Activated CD4-positive, CD25-positive, alpha-beta regulatory T cell treated with anti-CD3 and anti-CD28 coated beads, Interleukin-2, amount 50 U/mL, for 16 hours (primary cell): ENCODE results near the gene ANKRD6.

Experiments used
- DNase-seq: peaks from one replicate; pipeline ENCODE4 v3.0.0-alpha.2; 2020; ENCODE audit warnings: low read depth, low spot score

ANKRD6 gene

GRCh38 chr6:89509777-89510281 lies 76.9 kb downstream of the ANKRD6 start:
- no peak for DNase-seq

GRCh38 chr6:89510393-89510792 lies 77.4 kb downstream of the ANKRD6 start:
- no peak for DNase-seq

GRCh38 chr6:89518352-89519055 lies 85.6 kb downstream of the ANKRD6 start:
- no peak for DNase-seq

- DNase-seq: no peak
Observed at GRCh38 chr6:89520736-89521135, 87.8 kb downstream of the ANKRD6 start.

- no peak for DNase-seq
Observed at GRCh38 chr6:89522778-89523177, 89.8 kb downstream of the ANKRD6 start.

DNA sequence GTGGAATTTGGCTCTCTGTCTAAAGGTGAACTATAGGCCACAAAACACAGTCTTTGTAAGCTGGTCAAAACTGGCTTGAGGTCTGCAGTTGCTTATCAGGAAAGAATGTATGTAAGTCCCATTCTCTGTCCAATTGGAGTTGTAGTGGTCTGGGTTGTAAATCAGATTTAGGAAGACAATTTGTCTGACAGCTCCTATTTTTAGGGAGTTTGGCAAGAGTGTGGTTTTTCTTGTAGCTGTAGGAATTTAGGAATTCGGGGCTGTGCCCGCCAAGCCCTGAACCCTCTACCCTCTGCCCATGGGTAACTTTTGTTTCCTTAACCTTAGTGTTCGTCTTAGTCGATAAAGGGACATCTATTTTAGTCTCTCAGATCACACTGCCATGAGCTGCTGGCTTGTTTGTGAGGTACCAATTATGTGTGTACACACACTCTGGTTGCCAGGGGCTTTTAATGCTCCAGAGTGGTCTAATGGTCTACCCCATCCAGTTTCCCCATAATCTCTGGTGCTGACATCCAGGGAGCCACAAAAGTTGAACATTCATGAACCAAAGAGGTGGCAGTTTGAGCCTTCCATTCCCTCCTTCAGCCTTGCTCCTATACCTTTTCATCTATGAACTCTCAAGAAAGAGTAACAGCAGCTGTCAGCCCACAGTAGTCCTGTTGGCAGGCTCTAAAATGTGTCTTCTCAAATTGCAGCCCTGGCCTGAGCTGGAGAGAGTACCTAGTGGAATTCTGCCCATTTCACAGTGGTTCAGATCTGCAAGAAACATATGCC lies 93.0 kb downstream of the ANKRD6 start:
- no peak for DNase-seq

DNA sequence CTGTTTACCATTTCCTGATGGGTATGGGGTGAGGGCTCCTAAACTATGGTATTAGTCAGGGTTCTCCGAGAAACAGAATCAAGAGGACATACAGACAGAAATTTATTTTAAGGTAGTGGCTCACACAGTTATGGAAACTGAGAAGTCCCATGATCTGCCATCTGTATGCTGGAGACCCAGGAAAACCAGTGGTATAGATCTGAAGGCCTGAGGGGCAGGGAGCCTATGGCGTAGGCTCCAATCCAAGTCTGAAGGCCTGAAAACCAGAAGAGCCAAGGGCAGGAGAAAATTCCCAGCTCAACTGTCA lies 93.6 kb downstream of the ANKRD6 start:
- DNase-seq: no peak

- DNase-seq: no peak
Observed at GRCh38 chr6:89527634-89528033, 94.7 kb downstream of the ANKRD6 start.

- no peak for DNase-seq
Observed at GRCh38 chr6:89528866-89529265, 95.9 kb downstream of the ANKRD6 start.

- DNase-seq: no peak
Observed at GRCh38 chr6:89530982-89531381, 98.0 kb downstream of the ANKRD6 start.

GRCh38 chr6:89536231-89536630 lies 103.3 kb downstream of the ANKRD6 start:
- no peak for DNase-seq

DNA sequence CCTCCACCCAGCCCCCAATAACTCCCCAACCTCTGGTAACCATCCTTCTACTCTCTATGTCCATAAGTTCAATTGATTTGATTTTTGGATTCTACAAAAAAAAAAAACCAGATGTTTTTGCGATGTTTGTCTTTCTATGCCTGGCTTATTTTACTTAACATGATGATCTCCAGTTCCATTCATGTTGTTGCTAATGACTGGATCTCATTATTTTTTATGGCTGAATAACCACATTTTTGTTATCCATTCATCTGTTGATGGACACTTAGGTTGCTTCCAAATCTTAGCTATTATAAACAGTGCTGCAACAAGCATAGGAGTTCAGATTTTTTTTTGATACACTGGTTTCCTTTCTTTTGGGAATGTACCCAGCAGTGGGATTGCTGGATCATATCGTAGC lies 106.8 kb downstream of the ANKRD6 start:
- no peak for DNase-seq

DNA sequence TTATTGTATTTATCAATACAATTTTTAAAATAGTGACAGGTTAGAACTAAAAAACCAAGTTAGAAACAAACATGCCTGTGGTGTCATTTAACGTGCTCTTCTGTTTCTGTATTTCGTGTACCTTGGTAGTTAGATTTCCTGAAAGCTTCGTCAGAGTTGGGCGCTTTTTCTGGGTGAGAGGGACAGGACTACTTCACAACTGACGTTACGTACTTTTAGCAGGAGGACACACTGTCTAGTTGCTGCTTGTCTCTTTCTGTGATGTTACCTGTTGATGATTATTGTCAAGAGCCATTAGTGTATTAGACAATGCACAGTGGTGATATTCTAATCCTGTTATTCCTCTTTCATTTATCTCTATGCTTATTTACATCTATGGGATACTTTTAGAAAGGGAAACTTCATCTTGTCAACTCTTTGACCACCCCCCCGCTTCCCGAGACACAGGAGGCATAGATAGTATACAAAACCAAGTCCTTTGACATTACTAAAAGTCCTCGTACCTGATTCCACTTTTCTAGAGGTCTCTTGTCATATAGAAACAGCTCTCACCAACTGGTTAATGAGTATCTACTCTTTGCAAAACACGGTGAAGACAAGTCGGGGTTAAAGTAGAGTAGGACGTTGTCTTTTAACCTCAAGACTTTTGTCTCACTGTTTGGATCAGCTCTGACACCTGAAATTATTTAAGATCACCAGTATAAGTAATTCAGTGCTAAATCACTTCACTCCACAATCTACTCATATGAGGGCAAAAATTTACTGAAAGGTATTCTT lies 109.3 kb downstream of the ANKRD6 start:
- DNase-seq: no peak

DNA sequence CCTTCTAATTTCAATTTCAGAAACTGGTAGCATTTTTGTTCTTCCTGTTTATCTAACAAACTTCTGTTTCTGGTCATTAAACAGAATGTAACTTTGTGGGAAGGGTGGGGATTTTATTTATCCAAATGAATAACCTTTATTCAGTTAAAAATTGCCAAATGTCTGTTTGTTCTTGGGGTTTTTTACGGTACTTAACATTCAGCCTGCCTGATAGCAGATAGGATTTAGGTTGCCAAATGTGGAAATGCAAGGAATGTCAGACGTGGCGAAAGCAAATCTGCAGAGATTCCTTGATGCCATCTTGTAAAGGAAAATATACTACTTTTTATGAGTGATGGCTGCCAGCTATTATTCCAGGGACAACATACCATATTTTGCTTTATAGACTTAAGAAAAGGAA lies 109.9 kb downstream of the ANKRD6 start:
- DNase-seq: no peak

DNA sequence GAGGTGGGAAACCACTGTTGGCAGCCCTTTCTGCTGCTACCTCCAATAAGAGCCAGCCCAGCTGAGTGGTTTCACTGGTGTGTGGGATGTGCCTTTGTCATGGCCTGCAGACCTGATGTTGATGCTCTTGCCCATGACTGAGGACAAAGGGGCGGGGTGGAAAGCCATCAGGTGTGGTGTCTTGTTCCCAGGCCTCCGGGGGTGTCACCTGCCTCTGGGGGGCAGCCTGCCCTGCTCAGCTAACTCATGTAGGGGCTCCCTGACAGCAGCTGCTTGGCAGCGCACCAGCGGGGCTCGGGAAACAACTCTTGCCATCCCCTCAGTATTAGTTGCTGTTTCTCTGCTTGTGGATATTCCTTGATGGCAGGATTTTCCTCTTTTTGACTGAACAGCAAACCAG lies 114.3 kb downstream of the ANKRD6 start:
- no peak for DNase-seq

DNA sequence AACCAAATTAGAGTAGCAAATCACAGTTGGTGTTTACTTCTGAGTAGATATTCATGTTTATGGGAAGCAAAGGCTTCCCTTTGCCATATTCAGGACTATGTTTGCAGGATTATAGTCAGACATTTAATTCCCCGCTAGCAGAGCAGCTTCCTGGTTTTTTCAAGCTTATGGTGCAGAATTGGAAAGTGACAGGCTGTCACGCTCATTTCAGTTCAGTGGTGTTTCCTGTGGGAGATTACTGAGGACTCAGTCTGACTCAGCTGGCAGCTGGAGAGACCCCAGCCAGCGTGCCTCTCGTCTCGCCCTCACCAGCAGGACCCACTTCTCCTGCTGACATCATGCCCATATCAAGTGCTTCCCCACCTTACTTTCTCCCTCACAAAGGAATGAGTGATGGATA lies 120.5 kb downstream of the ANKRD6 start:
- no peak for DNase-seq

- no peak for DNase-seq
Observed at GRCh38 chr6:89554106-89554505, 121.2 kb downstream of the ANKRD6 start.

DNA sequence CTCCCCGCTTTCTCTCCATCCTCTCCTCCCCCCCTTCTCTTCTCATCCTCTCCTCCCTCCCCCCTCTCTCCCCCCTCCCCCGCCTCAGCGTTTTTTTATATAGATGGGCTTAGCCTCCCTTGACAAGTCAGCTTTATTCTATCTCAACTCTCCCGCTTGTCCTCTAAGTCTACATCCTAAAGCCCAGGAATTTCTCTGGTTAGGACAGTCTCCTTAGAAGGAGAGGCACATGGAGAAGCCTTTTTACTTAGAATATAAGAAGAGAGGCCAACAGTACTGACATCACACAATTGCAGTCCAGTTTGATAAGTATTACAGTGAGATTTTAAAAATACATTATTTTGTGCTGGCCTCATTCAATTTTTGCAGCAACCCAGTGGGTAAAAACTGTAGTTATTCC lies 122.1 kb downstream of the ANKRD6 start:
- DNase-seq: no peak

- no peak for DNase-seq
Observed at GRCh38 chr6:89555806-89556205, 122.9 kb downstream of the ANKRD6 start.

- no peak for DNase-seq
Observed at GRCh38 chr6:89559487-89559886, 126.5 kb downstream of the ANKRD6 start.

GRCh38 chr6:89562093-89562973 lies 129.4 kb downstream of the ANKRD6 start:
- no peak for DNase-seq

DNA sequence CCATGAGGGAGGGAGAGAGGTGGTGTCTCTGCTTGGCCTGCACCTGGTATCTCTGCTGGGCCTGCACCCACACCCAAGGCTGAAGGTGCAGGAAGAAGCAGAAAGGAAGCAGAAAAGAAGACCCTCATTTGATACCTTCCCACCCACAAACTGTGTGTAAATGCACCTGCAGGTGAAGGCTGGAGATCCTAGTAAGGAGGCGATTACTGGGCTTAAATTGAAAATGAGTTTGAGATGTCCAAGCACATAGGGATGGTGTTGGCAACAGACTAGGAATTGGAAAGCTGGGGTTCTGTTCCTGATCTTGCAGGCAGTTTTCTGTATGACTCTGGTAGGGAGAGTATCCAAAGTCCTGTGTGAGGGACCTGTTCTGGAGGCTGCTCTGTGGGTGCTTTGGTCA lies 130.9 kb downstream of the ANKRD6 start:
- no peak for DNase-seq
